HG03097 (cell line): ENCODE data around the gene PDPN.

Source experiments
- ATAC-seq: cut with Tn5 transposase; IDR thresholded peaks from one replicate; pipeline ENCODE4 v1.9.1; 2021; ENCODE audit not compliant: unreplicated experiment, low FRiP score

Gene PDPN

GRCh38 chr1:13616234-13616633 is 32.6 kb downstream of the PDPN start:
- no peak for ATAC-seq

GRCh38 chr1:13617108-13617507 is 33.5 kb downstream of the PDPN start:
- no peak for ATAC-seq

GRCh38 chr1:13617773-13618172 is 34.1 kb downstream of the PDPN start:
- no peak for ATAC-seq

GRCh38 chr1:13618483-13618882 is 34.9 kb downstream of the PDPN start:
- no peak for ATAC-seq

GRCh38 chr1:13619909-13620308 is 36.3 kb downstream of the PDPN start:
- ATAC-seq: no peak

GRCh38 chr1:13620825-13621224 is 37.2 kb downstream of the PDPN start:
- no peak for ATAC-seq

- ATAC-seq: no peak
Observed at GRCh38 chr1:13622446-13622845, 38.8 kb downstream of the PDPN start.

- ATAC-seq: no peak
Observed at GRCh38 chr1:13623021-13623637, 39.5 kb downstream of the PDPN start.

GRCh38 chr1:13624526-13624925 is 40.9 kb downstream of the PDPN start:
- ATAC-seq: no peak

- no peak for ATAC-seq
Observed at GRCh38 chr1:13627127-13627526, 43.5 kb downstream of the PDPN start.

- no peak for ATAC-seq
Observed at GRCh38 chr1:13628218-13628617, 44.6 kb downstream of the PDPN start.

GRCh38 chr1:13628711-13629110 is 45.1 kb downstream of the PDPN start:
- ATAC-seq: no peak

GRCh38 chr1:13642306-13643004 is 58.8 kb downstream of the PDPN start:
- ATAC-seq: no peak

GRCh38 chr1:13643017-13643416 is 59.4 kb downstream of the PDPN start:
- no peak for ATAC-seq

GRCh38 chr1:13646521-13646920 is 62.9 kb downstream of the PDPN start:
- ATAC-seq: no peak

- ATAC-seq: no peak
Observed at GRCh38 chr1:13651279-13651678, 67.6 kb downstream of the PDPN start.

GRCh38 chr1:13652238-13652637 is 68.6 kb downstream of the PDPN start:
- no peak for ATAC-seq

- no peak for ATAC-seq
Observed at GRCh38 chr1:13661539-13661938, 77.9 kb downstream of the PDPN start.

GRCh38 chr1:13662493-13662892 is 78.9 kb downstream of the PDPN start:
- ATAC-seq: no peak

GRCh38 chr1:13663969-13664368 is 80.3 kb downstream of the PDPN start:
- no peak for ATAC-seq

- ATAC-seq: no peak
Observed at GRCh38 chr1:13664451-13664850, 80.8 kb downstream of the PDPN start.

- no peak for ATAC-seq
Observed at GRCh38 chr1:13666317-13666716, 82.7 kb downstream of the PDPN start.
